Loucy (cell line): ENCODE measurements around the gene PDRG1.

ENCODE experiments used
- CTCF ChIP-seq: fragments of 200-600 bp; sonication (generic); conservative IDR thresholded peaks from 2 replicates; pipeline ENCODE4 v1.5.1; 2014; ENCODE audit warnings: mild to moderate bottlenecking, antibody characterized with exemption, low read length
- EZH2phosphoT487 ChIP-seq: fragments of 200-600 bp; IDR thresholded peaks from 2 replicates; pipeline ENCODE4 v1.6.1; 2018; ENCODE audit warnings: antibody characterized with exemption, mild to moderate bottlenecking, moderate library complexity, borderline replicate concordance

GRCh38 chr20:31915491-31916280 lies 36.2 kb downstream of the PDRG1 start:
- TF ChIP-seq CTCF (no peak), EZH2phosphoT487 (no peak)
